GM12878 (cell line): ENCODE data around the gene NUDT9. TPM values are rescaled to one million over a fixed set of nuclear protein-coding genes. Genes with fewer than 3 reads are reported as not detected.

Experiments
- ATAC-seq: fragments of 200-7000 bp; cut with Tn5 transposase; 3 replicates; pipeline ENCODE4 v1.9.1; 2020; ENCODE audit warnings: mild to moderate bottlenecking, moderate library complexity
- BruUV-seq: library from RNA; stranded (reverse); fragments of 400-500 nt; replicated peaks from 2 replicates; lab custom pipeline; 2021; lab: Mats Ljungman, UMichigan
- CTCF ChIA-PET: fragments of 300-600 bp; sonication (Branson Sonifier 250); formaldehyde crosslinking; extraction: SDS; loops from one replicate; lab custom pipeline; 2021; ENCODE audit warnings: inconsistent platforms; lab: Yijun Ruan, JAX
- POLR2A ChIA-PET: fragments of 350-600 bp; formaldehyde crosslinking; extraction: SDS; loops from one replicate; lab custom pipeline; 2021; ENCODE audit warnings: inconsistent platforms; lab: Charles Lee
- RAD21 ChIA-PET: fragments of 300-600 bp; sonication (Branson Sonifier 250); formaldehyde crosslinking; loops from one replicate; lab custom pipeline; 2023; ENCODE audit warnings: antibody characterized with exemption; ENCODE audit not compliant: unreplicated experiment; lab: Charles Lee
- SMC1A ChIA-PET: fragments of 300-600 bp; sonication (Branson Sonifier 250); formaldehyde crosslinking; loops from one replicate; lab custom pipeline; 2023; ENCODE audit not compliant: unreplicated experiment, uncharacterized antibody; lab: Charles Lee
- DNase-seq: peaks from one replicate; pipeline ENCODE4 v3.0.0-alpha.2; 2011; ENCODE audit warnings: low read depth, low spot score
- FAIRE-seq: peaks from 3 replicates; lab custom pipeline; 2011; peaks lifted over from hg19 to GRCh38; lab: Jason Lieb, UNC
- H2AFZ ChIP-seq: 2 replicates; pipeline ENCODE4 v1.6.0; 2011; ENCODE audit warnings: low read depth, low read length, control low read depth; ENCODE audit not compliant: control insufficient read depth
- H3K27ac ChIP-seq: 2 replicates; pipeline ENCODE4 v1.5.1; 2011; ENCODE audit warnings: control low read depth; ENCODE audit not compliant: control insufficient read depth, insufficient read depth
- H3K27me3 ChIP-seq, 2 experiments: replicated peaks in 1 of 2; 2 replicates each; pipeline versions ENCODE4 v1.6.0 to v1.6.1; 2011; ENCODE audit warnings: low read length in 1 of 2; ENCODE audit not compliant: control insufficient read depth in 2 of 2, insufficient read depth in 2 of 2
- H3K36me3 ChIP-seq, 2 experiments: 2 replicates each; pipeline ENCODE4 v1.5.1; 2011; ENCODE audit warnings: low read length in 1 of 2; ENCODE audit not compliant: control insufficient read depth in 2 of 2, insufficient read depth in 2 of 2
- H3K4me1 ChIP-seq: 2 replicates; pipeline ENCODE4 v1.6.1; 2011; ENCODE audit warnings: mild to moderate bottlenecking, low read length, moderate library complexity, mixed read lengths; ENCODE audit not compliant: control insufficient read depth, insufficient read depth
- H3K4me2 ChIP-seq: 2 replicates; pipeline ENCODE4 v1.6.0; 2011; ENCODE audit warnings: control low read depth; ENCODE audit not compliant: control insufficient read depth, insufficient read depth
- H3K4me3 ChIP-seq: fragments of 200-600 bp; sonication (generic); 2 replicates; pipeline ENCODE4 v1.5.1; 2016
- H3K79me2 ChIP-seq: 2 replicates; pipeline ENCODE4 v1.6.0; 2011; ENCODE audit warnings: low read length; ENCODE audit not compliant: control insufficient read depth, insufficient read depth
- H3K9ac ChIP-seq: 2 replicates; pipeline ENCODE4 v1.8.0; 2011; ENCODE audit warnings: low read length, control low read depth, mixed read lengths; ENCODE audit not compliant: control insufficient read depth, insufficient read depth
- H3K9me3 ChIP-seq: replicated peaks from 3 replicates; pipeline ENCODE4 v1.5.1; 2011; ENCODE audit warnings: mild to moderate bottlenecking, low read length; ENCODE audit not compliant: control insufficient read depth, insufficient read depth
- H4K20me1 ChIP-seq: 2 replicates; pipeline ENCODE4 v1.6.0; 2011; ENCODE audit not compliant: control insufficient read depth, insufficient read depth
- CBFB ChIP-seq: IDR thresholded peaks from 2 replicates; pipeline ENCODE4 v1.6.1; 2016; ENCODE audit warnings: antibody characterized with exemption, low read depth
- GABPA ChIP-seq: IDR thresholded peaks from 2 replicates; pipeline ENCODE4 v1.6.1; 2014; ENCODE audit warnings: antibody characterized with exemption, low read depth, mild to moderate bottlenecking, inconsistent platforms
- NR2C1 ChIP-seq: fragments of 450-650 bp; IDR thresholded peaks from 2 replicates; pipeline ENCODE4 v1.6.1; 2017; ENCODE audit warnings: antibody characterized with exemption, mild to moderate bottlenecking, moderate library complexity
- ZNF384 ChIP-seq: IDR thresholded peaks from 2 replicates; pipeline ENCODE4 v1.6.1; 2012; ENCODE audit warnings: low read depth, mild to moderate bottlenecking, low read length, improper control_type of control experiment, borderline replicate concordance
- WGBS: methylation state at CpG from one replicate; pipeline ENCODE4 v1.1.6; 2016; ENCODE audit warnings: low lambda C conversion rate; ENCODE audit not compliant: insufficient replicate concordance, insufficient coverage; ENCODE audit errors: missing lambda C conversion rate; 5-methylcytosine and 5-hydroxymethylcytosine counted together
- in situ Hi-C: fragments of 300-500 bp; cut with MboI; formaldehyde crosslinking; loops from 9 replicates; pipeline ENCODE4 v1.14.3; 2018; ENCODE audit warnings: mixed read lengths
- intact Hi-C: fragments of 100-400 bp; cut with micrococcal nuclease; formaldehyde crosslinking; loops from one replicate; pipeline ENCODE4 v1.14.2; 2022; ENCODE audit not compliant: unreplicated experiment
- polyA plus RNA-seq, 11 experiments: library from polyadenylated mRNA; depleted of rRNA in 4 of 11; unstranded in 6 of 11; stranded (reverse) in 5 of 11; fragments of >200 nt; fragmentation: Nextera tagmentation in 4 of 11; fragmentation: Illumina TruSeq in 1 of 11; extraction: Ambion mirVana in 4 of 11; extraction: Trizol in 1 of 11; gene quantifications; 1 replicate in 1 of 11; 2 replicates in 10 of 11; pipeline versions ENCODE4 v1.2.1 to v1.2.3, GENCODE V29; 2011 to 2016; ENCODE audit warnings: inconsistent platforms in 2 of 11, missing spikeins in 2 of 11, low read depth in 1 of 11
- total RNA-seq, 4 experiments: library from RNA; depleted of rRNA in 3 of 4; stranded (reverse); fragments of >200 nt in 3 of 4; fragmentation: Illumina TruSeq in 1 of 4; extraction: Trizol in 1 of 4; gene quantifications; 2 replicates each; pipeline versions ENCODE4 v1.2.1 to v1.2.3, GENCODE V29; 2013 to 2021
- TF ChIP-seq, protein P1 (sequence below): fragments of 450-650 bp; formaldehyde crosslinking; IDR thresholded peaks from 2 replicates; pipeline ENCODE4 v1.5.0; 2022; ENCODE audit warnings: mild to moderate bottlenecking, missing genetic modification characterization
- TF ChIP-seq, protein P2 (sequence below): IDR thresholded peaks from 2 replicates; pipeline ENCODE4 v1.6.1; 2012; ENCODE audit warnings: improper control_type of control experiment, low read depth, low read length; ENCODE audit not compliant: insufficient replicate concordance

The NUDT9 gene
- total and polyA plus RNA-seq, 10 of the 15 experiments (the other 5 are each of a cell fraction or from before 2014, with no cell fraction given) = 8.4 to 28.3 (median 14.6) TPM

DNA sequence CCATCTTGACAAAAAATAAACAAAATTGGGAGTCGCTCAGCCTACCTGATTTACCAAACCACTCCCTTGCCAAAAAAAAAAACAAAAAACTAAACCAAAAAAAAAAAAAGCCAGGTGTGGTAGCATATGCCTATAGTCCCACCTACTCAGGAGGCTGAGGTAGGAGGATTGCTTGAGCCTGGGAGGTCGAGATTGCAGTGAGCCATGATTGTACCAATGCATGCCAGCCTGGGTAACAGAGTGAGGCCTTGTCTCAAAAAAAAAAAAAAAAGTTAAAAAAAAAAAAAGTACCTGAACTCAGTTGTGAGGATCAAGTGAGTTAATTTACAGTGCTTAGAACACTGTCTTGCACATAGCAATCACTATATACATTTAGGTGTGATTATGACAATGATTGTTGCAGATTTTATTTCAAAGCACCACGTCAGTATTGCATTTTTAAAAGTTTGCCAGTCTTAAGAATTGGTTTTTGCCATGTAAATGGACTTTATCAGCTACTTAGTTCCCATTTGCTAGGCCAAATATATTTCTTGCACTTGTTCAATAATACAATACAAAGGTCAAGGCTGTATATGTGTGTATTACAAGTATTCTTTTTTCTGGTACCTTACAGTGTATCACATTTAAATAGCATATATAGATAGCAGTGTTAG is 4.6 kb downstream of the NUDT9 start:
- ChIA-PET CTCF (interaction anchor here (1.2 kb wide), 1 partner anchor 49 kb away, joined by 4 read pairs; no protein-coding TSS in a partner anchor), POLR2A (interaction anchor here (1.0 kb wide), 1 partner anchor 35 kb away, joined by 3 read pairs; no protein-coding TSS in a partner anchor), SMC1A (interaction anchor here (0.6 kb wide), 1 partner anchor 78 kb away, joined by 4 read pairs; no protein-coding TSS in a partner anchor), RAD21 (interaction anchor here (0.5 kb wide), 1 partner anchor 191 kb away, joined by 3 read pairs; no protein-coding TSS in a partner anchor)
- H3K9me3 ChIP-seq = no peaks in the 10 kb centered on the region
- H3K79me2 ChIP-seq = peaks cover 29% of the 10 kb centered on the region
- 96% methylated on average over 3 of the region's 3 CpGs for WGBS
- no peaks in the 10 kb centered on the region for H3K36me3 ChIP-seq
- no peak for DNase-seq
- BruUV-seq = no TSS peak
- no peak overlapping the region for H2AFZ ChIP-seq
- no peak for FAIRE-seq
- no peak overlapping the region for H3K9ac ChIP-seq
- H4K20me1 ChIP-seq = no peaks in the 10 kb centered on the region
- H3K4me1 ChIP-seq = no peaks in the 10 kb centered on the region
- in situ Hi-C loops = no loop called here
- no peaks in the 10 kb centered on the region for H3K27me3 ChIP-seq
- intact Hi-C loops = loop anchor here (2.0 kb wide), 1 partner anchor 52 kb away; no protein-coding TSS in a partner anchor
- H3K4me2 ChIP-seq = no peak overlapping the region
- no peak overlapping the region for H3K4me3 ChIP-seq
- ATAC-seq = no peak
- no peak overlapping the region for H3K27ac ChIP-seq
- no peak for TF ChIP-seq GABPA
- TF ChIP-seq CBFB = no peak

DNA sequence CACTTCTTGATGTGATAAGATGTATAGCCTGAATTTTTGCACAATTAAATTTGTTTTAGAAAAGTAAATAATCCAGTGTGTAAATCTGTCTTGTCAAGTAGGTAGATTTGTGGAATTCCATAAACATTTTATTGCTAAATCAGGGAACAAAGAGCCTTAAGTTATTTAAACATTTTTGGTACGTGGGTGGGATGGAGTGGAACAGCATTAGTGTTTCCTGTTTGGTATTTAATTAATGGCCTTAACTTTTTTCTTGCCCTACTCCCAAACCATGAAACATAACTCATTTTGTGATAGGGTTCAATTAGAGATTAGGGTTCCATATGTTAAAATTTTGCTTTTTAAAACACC is 5.1 kb downstream of the NUDT9 start:
- ATAC-seq (no peak), DNase-seq (no peak), FAIRE-seq (no peak)
- Histone ChIP-seq H2AFZ (no peak overlapping the region), H3K9me3 (no peaks in the 10 kb centered on the region), H3K27me3 (no peaks in the 10 kb centered on the region), H3K4me3 (no peak overlapping the region), H3K27ac (no peak overlapping the region), H3K4me1 (no peaks in the 10 kb centered on the region), H3K4me2 (no peak overlapping the region), H4K20me1 (no peaks in the 10 kb centered on the region), H3K36me3 (no peaks in the 10 kb centered on the region), H3K9ac (no peak overlapping the region), H3K79me2 (peaks cover 26% of the 10 kb centered on the region)
- RAD21 ChIA-PET = interaction anchor here (0.5 kb wide), 1 partner anchor 191 kb away, joined by 3 read pairs; no protein-coding TSS in a partner anchor
- in situ Hi-C loops = no loop called here
- intact Hi-C loops = loop anchor here (2.0 kb wide), 1 partner anchor 53 kb away; no protein-coding TSS in a partner anchor
- BruUV-seq = no TSS peak
- CTCF ChIA-PET = no interaction called here
- WGBS = 96% methylated on average over 1 of the region's 1 CpG
- SMC1A ChIA-PET = no interaction called here
- POLR2A ChIA-PET = interaction anchor here (1.0 kb wide), 1 partner anchor 35 kb away, joined by 3 read pairs; no protein-coding TSS in a partner anchor
- TF ChIP-seq, protein P1, sequence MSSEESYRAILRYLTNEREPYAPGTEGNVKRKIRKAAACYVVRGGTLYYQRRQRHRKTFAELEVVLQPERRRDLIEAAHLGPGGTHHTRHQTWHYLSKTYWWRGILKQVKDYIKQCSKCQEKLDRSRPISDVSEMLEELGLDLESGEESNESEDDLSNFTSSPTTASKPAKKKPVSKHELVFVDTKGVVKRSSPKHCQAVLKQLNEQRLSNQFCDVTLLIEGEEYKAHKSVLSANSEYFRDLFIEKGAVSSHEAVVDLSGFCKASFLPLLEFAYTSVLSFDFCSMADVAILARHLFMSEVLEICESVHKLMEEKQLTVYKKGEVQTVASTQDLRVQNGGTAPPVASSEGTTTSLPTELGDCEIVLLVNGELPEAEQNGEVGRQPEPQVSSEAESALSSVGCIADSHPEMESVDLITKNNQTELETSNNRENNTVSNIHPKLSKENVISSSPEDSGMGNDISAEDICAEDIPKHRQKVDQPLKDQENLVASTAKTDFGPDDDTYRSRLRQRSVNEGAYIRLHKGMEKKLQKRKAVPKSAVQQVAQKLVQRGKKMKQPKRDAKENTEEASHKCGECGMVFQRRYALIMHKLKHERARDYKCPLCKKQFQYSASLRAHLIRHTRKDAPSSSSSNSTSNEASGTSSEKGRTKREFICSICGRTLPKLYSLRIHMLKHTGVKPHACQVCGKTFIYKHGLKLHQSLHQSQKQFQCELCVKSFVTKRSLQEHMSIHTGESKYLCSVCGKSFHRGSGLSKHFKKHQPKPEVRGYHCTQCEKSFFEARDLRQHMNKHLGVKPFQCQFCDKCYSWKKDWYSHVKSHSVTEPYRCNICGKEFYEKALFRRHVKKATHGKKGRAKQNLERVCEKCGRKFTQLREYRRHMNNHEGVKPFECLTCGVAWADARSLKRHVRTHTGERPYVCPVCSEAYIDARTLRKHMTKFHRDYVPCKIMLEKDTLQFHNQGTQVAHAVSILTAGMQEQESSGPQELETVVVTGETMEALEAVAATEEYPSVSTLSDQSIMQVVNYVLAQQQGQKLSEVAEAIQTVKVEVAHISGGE (CRISPR knock-in tag) = no peak
- no peak for TF ChIP-seq ZNF384
- TF ChIP-seq, protein P2, sequence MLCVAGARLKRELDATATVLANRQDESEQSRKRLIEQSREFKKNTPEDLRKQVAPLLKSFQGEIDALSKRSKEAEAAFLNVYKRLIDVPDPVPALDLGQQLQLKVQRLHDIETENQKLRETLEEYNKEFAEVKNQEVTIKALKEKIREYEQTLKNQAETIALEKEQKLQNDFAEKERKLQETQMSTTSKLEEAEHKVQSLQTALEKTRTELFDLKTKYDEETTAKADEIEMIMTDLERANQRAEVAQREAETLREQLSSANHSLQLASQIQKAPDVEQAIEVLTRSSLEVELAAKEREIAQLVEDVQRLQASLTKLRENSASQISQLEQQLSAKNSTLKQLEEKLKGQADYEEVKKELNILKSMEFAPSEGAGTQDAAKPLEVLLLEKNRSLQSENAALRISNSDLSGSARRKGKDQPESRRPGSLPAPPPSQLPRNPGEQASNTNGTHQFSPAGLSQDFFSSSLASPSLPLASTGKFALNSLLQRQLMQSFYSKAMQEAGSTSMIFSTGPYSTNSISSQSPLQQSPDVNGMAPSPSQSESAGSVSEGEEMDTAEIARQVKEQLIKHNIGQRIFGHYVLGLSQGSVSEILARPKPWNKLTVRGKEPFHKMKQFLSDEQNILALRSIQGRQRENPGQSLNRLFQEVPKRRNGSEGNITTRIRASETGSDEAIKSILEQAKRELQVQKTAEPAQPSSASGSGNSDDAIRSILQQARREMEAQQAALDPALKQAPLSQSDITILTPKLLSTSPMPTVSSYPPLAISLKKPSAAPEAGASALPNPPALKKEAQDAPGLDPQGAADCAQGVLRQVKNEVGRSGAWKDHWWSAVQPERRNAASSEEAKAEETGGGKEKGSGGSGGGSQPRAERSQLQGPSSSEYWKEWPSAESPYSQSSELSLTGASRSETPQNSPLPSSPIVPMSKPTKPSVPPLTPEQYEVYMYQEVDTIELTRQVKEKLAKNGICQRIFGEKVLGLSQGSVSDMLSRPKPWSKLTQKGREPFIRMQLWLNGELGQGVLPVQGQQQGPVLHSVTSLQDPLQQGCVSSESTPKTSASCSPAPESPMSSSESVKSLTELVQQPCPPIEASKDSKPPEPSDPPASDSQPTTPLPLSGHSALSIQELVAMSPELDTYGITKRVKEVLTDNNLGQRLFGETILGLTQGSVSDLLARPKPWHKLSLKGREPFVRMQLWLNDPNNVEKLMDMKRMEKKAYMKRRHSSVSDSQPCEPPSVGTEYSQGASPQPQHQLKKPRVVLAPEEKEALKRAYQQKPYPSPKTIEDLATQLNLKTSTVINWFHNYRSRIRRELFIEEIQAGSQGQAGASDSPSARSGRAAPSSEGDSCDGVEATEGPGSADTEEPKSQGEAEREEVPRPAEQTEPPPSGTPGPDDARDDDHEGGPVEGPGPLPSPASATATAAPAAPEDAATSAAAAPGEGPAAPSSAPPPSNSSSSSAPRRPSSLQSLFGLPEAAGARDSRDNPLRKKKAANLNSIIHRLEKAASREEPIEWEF = no peak
- no peak for TF ChIP-seq NR2C1
